HepG2 (cell line): ENCODE measurements around the gene DUSP9. TPM values are rescaled to one million over a fixed set of nuclear protein-coding genes. Genes with fewer than 3 reads are reported as not detected.
A peak's percentile ranks its signal among the peaks of the same experiment; 100 is the strongest.

Experiments used
- ATAD3A ChIP-seq: sonication (generic); formaldehyde crosslinking; IDR thresholded peaks from 2 replicates; pipeline ENCODE4 v1.4.0; 2020; ENCODE audit warnings: missing genetic modification reagents
- BCL3 ChIP-seq: sonication (generic); formaldehyde crosslinking; IDR thresholded peaks from 2 replicates; pipeline ENCODE4 v1.5.1; 2020; ENCODE audit warnings: mild to moderate bottlenecking, missing genetic modification reagents, moderate library complexity
- BORCS8-MEF2B ChIP-seq: sonication (generic); formaldehyde crosslinking; IDR thresholded peaks from 2 replicates; pipeline ENCODE4 v1.8.0; 2022; ENCODE audit warnings: mild to moderate bottlenecking, missing genetic modification reagents
- FOXK2 ChIP-seq: fragments of 450-650 bp; IDR thresholded peaks from 2 replicates; pipeline ENCODE4 v1.6.1; 2016
- FOXO1 ChIP-seq: sonication (generic); formaldehyde crosslinking; IDR thresholded peaks from 2 replicates; pipeline ENCODE4 v1.4.0; 2020; ENCODE audit warnings: missing genetic modification reagents
- HDAC1 ChIP-seq: sonication (generic); formaldehyde crosslinking; IDR thresholded peaks from 2 replicates; pipeline ENCODE4 v1.5.1; 2020; ENCODE audit warnings: mild to moderate bottlenecking, missing genetic modification reagents
- MNT ChIP-seq: fragments of 450-650 bp; IDR thresholded peaks from 2 replicates; pipeline ENCODE4 v1.6.1; 2016
- NFE2L2 ChIP-seq: fragments of 150-350 bp; IDR thresholded peaks from 2 replicates; pipeline ENCODE4 v1.6.1; 2014; ENCODE audit warnings: low read length
- PATZ1 ChIP-seq: sonication (generic); formaldehyde crosslinking; IDR thresholded peaks from 2 replicates; pipeline ENCODE4 v1.4.0; 2020; ENCODE audit warnings: missing genetic modification reagents
- PRDM10 ChIP-seq: sonication (generic); formaldehyde crosslinking; IDR thresholded peaks from 2 replicates; pipeline ENCODE4 v1.4.0; 2020; ENCODE audit warnings: low read depth, missing genetic modification reagents
- ZBTB4 ChIP-seq: sonication (generic); formaldehyde crosslinking; IDR thresholded peaks from 2 replicates; pipeline ENCODE4 v1.4.0; 2020; ENCODE audit warnings: missing genetic modification reagents, mild to moderate bottlenecking, borderline replicate concordance
- ZFP62 ChIP-seq: sonication (generic); formaldehyde crosslinking; IDR thresholded peaks from 2 replicates; pipeline ENCODE4 v1.4.0; 2020; ENCODE audit warnings: missing genetic modification reagents
- ZNF274 ChIP-seq: sonication (generic); formaldehyde crosslinking; IDR thresholded peaks from 2 replicates; pipeline ENCODE4 v1.5.1; 2020; ENCODE audit warnings: mild to moderate bottlenecking, missing genetic modification reagents
- ZNF513 ChIP-seq: sonication (generic); formaldehyde crosslinking; conservative IDR thresholded peaks from 2 replicates; pipeline ENCODE4 v1.5.0; 2020; ENCODE audit warnings: missing genetic modification reagents
- polyA plus RNA-seq, 8 experiments: library from polyadenylated mRNA; depleted of rRNA in 3 of 8; stranded (reverse) in 7 of 8; unstranded in 1 of 8; fragments of >200 nt; fragmentation: Illumina TruSeq in 4 of 8; extraction: Trizol in 4 of 8; gene quantifications; 2 replicates each; pipeline versions ENCODE4 v1.2.1 to v1.2.3, GENCODE V29; 2011 to 2016; ENCODE audit warnings: low read depth in 4 of 8, missing spikeins in 1 of 8, mixed read lengths in 1 of 8; ENCODE audit not compliant: insufficient read depth in 1 of 8
- total RNA-seq, 5 experiments: library from RNA; depleted of rRNA; stranded (reverse); fragments of >200 nt; fragmentation: Illumina TruSeq; extraction: Trizol; gene quantifications; 2 replicates each; pipeline ENCODE4 v1.2.3, GENCODE V29; 2016; ENCODE audit warnings: low read depth in 1 of 5

DUSP9 gene
- total and polyA plus RNA-seq, 2 of the 13 experiments (the other 11 are each of a cell fraction or from before 2014, with no cell fraction given): 235 to 435 TPM

GRCh38 chrX:153598541-153599191 lies 48.3 kb upstream of the DUSP9 start, which contains the start of gene CCNQ (continued):
- TF ChIP-seq MNT (no peak), PATZ1 (CRISPR knock-in tag) (no peak), HDAC1 (CRISPR knock-in tag) (peak; percentile 16; the same call in 1 of the 2 replicates), FOXO1 (CRISPR knock-in tag) (no peak), ATAD3A (CRISPR knock-in tag) (no peak), ZBTB4 (CRISPR knock-in tag) (no peak), ZNF513 (no peak), FOXK2 (no peak), ZFP62 (CRISPR knock-in tag) (no peak), ZNF274 (CRISPR knock-in tag) (no peak), BCL3 (CRISPR knock-in tag) (no peak), NFE2L2 (no peak), BORCS8-MEF2B (no peak), PRDM10 (CRISPR knock-in tag) (no peak)
